GM12875 (cell line): ENCODE results near the gene CEP295NL.
"Not testable (repeated sequence)": the region's sequence is repeated elsewhere in the genome, so short reads cannot be mapped to it uniquely, and the experiment has no call there.

Experiments
- H3K4me3 ChIP-seq: one replicate; pipeline ENCODE4 v1.5.1; 2011; ENCODE audit warnings: low read depth, low read length, control low read depth
- CTCF ChIP-seq: IDR thresholded peaks from 2 replicates; pipeline ENCODE4 v1.5.1; 2011; ENCODE audit warnings: low read depth, mild to moderate bottlenecking, control low read depth, inconsistent platforms, low read length, moderate library complexity, borderline replicate concordance; ENCODE audit not compliant: insufficient read depth

The CEP295NL gene

DNA sequence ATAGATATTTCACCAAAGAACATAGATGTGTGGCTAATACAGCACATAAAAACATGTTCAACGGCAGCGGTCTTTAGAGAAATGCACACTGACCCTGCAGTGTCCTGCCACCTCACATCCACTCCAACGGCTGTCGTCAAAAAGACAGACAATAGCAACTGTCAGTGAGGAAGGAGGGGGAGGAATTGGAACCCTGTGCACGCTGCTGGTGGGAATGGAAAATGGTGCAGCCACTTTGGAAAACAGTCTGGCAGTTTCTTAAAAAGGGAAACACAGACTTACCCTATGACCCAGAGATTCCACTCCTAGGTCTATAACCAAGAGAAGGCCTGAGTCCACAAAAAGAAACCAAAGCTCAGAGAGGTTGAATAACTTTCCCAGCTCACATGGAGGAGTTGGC is 7.7 kb downstream of the CEP295NL start:
- no peak overlapping the region for H3K4me3 ChIP-seq
- TF ChIP-seq CTCF = no peak

GRCh38 chr17:78893684-78894083 is 9.3 kb downstream of the CEP295NL start:
- H3K4me3 ChIP-seq = no peak overlapping the region
- no peak for TF ChIP-seq CTCF

GRCh38 chr17:78892936-78893379 is 10.0 kb downstream of the CEP295NL start:
- H3K4me3 ChIP-seq = no peak overlapping the region
- no peak for TF ChIP-seq CTCF

DNA sequence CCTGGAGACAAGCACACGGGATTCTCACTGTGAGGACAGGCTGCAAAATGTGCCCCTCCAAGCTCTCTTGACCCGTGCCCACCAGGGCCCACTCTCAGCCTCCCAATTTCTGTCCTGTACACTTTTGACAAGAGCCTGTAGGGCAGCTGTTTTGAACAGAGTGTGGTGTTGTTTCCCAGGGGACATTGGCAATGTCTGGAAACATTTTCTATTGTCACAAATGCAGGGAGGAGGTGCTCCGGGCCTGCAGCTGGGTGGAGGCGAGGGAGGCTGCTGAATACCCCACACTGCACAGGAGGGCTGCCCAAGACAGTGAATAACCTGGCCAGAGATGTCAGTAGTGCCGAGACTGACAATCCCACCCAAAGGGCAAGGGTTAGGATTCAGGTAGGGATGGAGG is 10.5 kb downstream of the CEP295NL start:
- no peak overlapping the region for H3K4me3 ChIP-seq
- TF ChIP-seq CTCF = no peak

DNA sequence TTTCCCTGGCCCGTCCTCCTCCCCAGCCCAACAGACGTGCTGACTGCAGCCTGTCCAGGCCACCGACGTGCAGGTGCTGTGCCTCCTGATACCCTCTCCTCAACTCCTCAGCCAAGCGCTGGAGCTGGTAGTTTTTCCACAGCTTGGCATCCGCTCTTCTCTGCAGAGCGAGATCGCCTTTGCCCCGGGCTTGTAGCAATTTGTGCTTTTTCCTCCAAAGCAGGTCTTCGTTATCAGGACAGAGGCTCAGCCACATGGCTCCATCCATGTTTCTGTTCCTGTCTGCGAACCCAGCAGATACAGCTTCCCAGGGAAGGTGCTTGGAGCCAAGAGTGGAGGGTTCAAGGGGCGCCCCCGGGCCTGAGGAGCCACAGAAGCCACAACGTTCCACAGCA is 10.9 kb downstream of the CEP295NL start:
- TF ChIP-seq CTCF = no peak
- no peak overlapping the region for H3K4me3 ChIP-seq

DNA sequence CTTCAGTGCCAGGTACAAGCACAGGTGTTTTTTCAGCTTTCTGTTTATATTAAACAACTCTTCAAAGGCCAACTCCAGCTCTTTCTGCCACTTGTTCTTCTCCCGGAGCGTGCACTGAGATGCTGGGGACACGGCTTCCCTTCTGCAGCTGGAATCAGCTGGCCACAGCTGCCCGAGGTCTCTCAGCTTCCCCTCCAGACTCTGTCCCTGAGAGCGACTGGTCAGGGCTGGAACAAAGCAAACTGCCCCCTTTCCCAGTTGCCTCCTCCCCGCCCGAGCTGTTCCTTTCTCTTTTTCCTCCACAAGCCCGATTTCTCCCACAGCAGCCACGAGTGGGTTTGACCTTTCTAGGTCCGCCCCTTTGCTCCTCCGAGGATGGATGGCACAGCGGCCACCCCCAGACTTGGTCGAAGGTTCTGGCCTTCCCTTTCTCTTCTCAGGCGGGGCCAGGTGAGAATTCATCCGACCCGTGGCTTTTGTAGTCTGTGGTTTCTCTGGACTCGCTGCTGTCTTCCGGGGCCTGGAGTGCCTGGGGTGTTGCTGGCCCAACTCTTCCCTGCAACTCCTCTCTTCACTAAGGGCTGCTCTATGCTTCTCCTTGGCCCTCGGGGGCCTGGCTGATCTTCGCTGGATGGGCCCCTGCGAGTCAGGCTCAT is 11.5 kb downstream of the CEP295NL start:
- no peak for TF ChIP-seq CTCF
- H3K4me3 ChIP-seq = no peak overlapping the region

- no peak overlapping the region for H3K4me3 ChIP-seq
- TF ChIP-seq CTCF = no peak
These were observed 12.5 kb downstream of the CEP295NL start for GRCh38 chr17:78890498-78890897.

GRCh38 chr17:78890096-78890495 is 12.9 kb downstream of the CEP295NL start:
- H3K4me3 ChIP-seq = not testable (repeated sequence)
